NCI-H82 treated with DMSO at 0.1 percent for 48 hours (cell line): ENCODE results near the gene GALNT16.

Experiments
- DNase-seq: peaks from one replicate; lab custom pipeline; 2025; ENCODE audit not compliant: unreplicated experiment; lab: John Stamatoyannopoulos, UW

GALNT16 gene

GRCh38 chr14:69316449-69317101 lies 56.6 kb downstream of the GALNT16 start:
- DNase-seq, result no peak

- DNase-seq, result no peak
Observed at GRCh38 chr14:69317102-69317755, 57.3 kb downstream of the GALNT16 start.

DNA sequence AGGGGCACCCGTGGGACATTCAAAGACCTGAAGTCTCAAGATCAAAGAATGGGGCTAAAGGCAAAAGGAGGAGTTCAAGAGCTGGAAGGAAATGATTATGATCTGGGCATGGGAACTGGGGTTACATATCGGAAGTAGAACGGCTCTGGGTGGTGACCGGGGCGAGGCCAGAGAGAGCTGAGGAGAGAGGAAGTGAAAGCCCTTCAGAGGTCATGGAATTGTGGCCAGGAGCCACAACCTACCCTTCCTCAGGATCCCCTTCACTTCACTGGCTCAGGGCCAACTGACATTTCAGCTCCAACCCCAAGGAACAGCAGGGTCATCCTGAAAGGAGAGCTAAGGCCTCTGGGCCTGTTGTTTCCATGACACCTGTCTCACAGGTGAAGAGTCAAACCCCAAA lies 57.8 kb downstream of the GALNT16 start:
- DNase-seq, result no peak

GRCh38 chr14:69318241-69318640 lies 58.3 kb downstream of the GALNT16 start:
- DNase-seq, result no peak

- no peak for DNase-seq
Observed at GRCh38 chr14:69318901-69319475, 59.0 kb downstream of the GALNT16 start.

DNA sequence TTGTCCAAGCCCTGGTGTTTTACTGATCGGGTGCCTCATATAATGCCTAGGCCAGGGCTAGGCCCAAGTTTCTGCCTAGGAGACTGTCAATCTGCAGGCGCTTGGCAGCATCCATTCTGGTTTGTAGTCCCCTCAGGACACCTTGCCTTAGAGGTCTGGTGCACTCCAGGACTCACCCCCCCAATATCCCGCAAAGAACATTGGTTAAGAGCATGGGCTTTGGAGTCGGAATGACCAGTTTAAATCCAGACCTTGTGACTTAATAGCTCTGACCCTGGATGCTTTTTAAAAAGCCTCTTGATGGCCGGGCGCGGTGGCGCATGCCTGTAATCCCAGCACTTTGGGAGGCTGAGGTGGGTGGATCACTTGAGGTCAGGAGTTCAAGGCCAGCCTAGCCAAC lies 60.0 kb downstream of the GALNT16 start:
- no peak for DNase-seq

GRCh38 chr14:69320581-69321365 lies 60.8 kb downstream of the GALNT16 start:
- DNase-seq, result no peak

- no peak for DNase-seq
Observed at GRCh38 chr14:69321601-69322330, 61.8 kb downstream of the GALNT16 start.

- DNase-seq, result no peak
Observed at GRCh38 chr14:69323266-69323998, 63.5 kb downstream of the GALNT16 start.

DNA sequence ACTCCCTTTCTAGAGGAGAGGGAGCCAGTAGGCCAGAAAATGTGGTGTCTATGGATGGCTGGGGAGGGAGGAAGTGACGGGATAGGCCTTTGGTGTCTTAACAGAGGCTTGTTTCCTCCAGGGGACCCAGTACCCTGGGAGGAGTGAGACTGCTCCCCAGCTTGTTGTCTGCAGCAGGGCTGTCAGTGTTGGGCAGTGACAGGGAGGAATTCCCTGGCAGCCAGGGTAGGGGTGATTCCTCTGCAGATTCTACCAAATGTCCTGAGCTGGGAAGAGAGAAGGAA lies 64.0 kb downstream of the GALNT16 start:
- no peak for DNase-seq

GRCh38 chr14:69324341-69324931 lies 64.5 kb downstream of the GALNT16 start:
- DNase-seq, result no peak

GRCh38 chr14:69325086-69325485 lies 65.1 kb downstream of the GALNT16 start:
- DNase-seq, result no peak

DNA sequence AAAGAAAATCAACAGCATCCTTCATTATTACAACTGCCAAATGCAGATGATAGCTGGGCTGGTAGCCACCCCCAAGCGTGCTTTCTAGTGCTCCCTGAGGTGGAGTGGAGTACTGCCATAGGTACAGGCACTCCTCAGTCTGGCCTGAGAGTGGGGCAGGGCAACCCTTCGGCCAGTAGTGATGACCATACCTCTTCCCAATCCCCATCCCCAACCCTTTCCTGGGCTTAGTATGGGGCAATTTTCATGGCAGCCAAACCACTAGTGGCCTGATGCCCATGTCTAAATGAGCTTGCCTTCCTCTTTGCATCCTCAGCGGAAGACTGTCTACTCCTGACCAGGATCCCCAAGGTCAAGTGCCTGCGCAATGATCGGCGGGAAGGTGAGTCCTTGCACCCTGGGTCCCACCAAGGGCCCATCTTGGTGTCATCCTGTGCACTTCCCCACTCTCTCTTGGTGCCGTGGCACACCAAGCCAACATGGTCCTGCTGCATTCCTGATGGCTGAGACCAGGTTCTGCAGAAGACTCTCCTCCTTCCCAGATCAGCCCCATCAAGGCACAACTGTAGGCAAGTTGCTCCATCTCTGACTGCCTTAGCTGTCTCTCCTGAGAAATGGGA lies 65.8 kb downstream of the GALNT16 start:
- DNase-seq, result no peak

- DNase-seq, result no peak
Observed at GRCh38 chr14:69326611-69327010, 66.7 kb downstream of the GALNT16 start.

DNA sequence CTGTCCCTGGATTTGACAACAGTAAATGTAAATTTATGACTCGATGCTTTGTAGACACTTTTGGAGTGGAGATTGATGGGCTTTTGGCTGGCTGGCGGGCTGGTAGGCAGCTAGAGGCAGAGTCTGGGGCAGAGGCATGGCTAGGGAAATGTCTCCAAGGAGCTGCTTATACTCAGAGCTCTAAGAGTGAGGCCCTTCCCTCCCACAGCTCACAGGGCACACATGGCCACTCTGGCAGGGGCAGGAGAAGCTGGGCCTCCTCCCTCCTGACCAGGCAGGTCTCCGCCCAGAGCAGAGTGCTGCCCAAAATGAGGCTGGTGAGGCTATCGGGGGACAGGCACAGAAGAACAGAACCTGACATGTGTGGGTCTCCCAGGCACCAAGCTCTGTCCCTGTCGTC lies 67.5 kb downstream of the GALNT16 start:
- no peak for DNase-seq

GRCh38 chr14:69328317-69328716 lies 68.4 kb downstream of the GALNT16 start:
- DNase-seq, result no peak

DNA sequence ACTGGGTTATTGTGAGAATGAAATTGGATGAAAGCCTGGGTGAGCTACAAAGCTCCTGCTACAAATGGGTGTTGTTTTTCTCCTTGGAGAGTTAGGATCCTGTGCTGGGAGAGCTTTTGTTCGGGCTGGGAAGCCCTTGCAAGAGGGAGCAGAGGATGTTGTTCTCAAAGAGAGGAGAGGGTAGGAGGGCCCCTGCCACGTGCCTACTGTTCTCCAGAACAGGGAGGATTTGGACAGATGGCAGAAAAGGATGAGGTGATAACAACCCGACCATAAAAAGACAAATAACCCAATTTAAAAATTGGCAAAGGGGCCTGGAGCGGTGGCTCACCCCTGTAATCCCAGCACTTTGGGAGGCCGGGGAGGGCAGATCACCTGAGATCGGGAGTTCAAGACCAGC lies 68.8 kb downstream of the GALNT16 start:
- DNase-seq, result no peak

- DNase-seq, result no peak
Observed at GRCh38 chr14:69331206-69331605, 71.2 kb downstream of the GALNT16 start.

DNA sequence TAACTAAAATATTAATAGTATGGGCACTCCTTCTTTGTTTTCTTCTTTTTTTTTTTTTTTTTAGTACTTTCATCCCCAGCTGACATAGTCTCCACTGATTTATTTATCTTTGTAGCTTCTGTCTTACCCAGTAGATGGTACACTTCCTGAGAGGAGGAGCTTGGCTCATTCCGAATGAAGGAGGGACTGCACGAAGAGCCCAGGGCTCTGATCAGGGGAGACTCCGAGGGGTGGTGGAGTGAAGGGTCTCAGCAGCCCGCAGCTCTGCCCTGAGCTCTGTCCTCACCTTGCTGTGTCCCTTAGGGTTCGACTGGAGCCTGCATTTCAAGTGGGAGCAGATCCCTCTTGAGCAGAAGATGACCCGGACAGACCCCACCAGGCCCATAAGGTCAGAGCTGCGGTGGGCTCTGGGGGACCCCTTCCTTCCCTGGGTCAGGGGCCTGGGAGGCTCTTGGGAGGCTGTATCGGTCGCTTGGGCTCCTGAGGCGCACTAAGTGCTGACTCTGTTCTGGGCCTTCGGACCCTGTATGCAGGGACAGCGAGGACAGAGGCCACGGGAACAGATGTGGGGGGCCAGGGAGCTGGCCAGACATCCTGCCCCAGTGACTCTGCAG lies 72.9 kb downstream of the GALNT16 start:
- no peak for DNase-seq
